22Rv1 (cell line): ENCODE results near the gene CDH24.

Experiments used
- H3K27ac ChIP-seq: fragments of 450-650 bp; 2 replicates; pipeline ENCODE4 v1.5.1; 2017
- CTCF ChIP-seq: fragments of 450-650 bp; IDR thresholded peaks from 2 replicates; pipeline ENCODE4 v1.5.1; 2017; ENCODE audit warnings: mild to moderate bottlenecking
- ZFX ChIP-seq: fragments of 450-650 bp; IDR thresholded peaks from 2 replicates; pipeline ENCODE4 v1.6.1; 2017; ENCODE audit warnings: antibody characterized with exemption, borderline replicate concordance

The CDH24 gene

GRCh38 chr14:23002592-23002991, 54.7 kb downstream of the CDH24 start:
- H3K27ac ChIP-seq = no peak overlapping the region
- no peak for TF ChIP-seq CTCF
- TF ChIP-seq ZFX = no peak

DNA sequence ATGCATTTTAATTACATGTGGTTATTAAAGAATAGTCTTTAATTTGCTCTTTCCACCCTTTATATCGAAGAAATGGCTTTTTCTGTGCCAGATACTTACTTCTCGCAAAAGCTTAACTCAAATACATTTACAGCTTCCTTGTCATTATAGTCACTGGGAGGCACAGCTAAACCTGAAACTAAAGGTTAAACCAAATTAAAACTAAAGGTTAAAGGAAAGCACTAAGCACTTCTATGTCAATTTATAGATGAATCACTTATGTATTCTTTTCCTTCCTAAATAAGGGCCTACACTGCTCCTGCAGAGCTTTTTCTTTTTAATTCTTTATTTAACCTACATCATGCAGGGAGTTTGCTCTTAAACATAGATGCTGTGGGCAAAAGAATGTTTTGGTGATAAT, 56.5 kb downstream of the CDH24 start:
- H3K27ac ChIP-seq = no peak overlapping the region
- TF ChIP-seq CTCF (no peak), ZFX (no peak)

DNA sequence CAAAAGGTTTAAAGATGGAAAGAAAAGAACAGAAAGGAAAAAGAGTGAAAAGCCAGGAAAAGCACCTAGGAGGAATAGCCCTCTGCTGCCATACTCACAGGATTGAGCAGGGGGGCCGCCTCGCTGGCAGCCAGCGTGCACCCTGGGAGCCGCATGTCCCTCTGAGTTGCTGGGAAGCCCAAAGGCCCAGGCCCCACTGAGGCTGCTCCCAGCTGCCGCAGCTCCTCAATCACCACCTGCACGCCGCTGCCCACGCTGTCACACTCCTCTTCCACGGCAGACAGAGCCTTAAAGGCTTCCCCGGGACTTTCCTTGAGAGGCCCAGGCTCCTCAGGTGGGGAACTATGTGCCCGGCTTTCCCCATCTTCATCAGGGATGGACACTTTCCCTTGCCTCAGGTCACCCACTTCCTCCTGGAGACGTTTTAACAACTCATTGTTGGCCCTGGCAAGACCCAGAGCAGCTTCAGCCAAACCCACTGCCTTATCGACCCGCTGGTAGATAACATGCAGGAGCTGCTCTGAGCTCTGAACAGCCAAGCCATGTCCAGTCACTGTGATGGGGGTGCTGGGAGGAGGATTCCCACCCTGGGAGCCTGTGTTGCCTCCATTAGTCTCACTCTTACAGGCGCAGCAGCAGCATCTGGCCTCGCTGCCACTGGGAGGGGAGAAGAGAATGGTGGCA, 58.8 kb downstream of the CDH24 start:
- H3K27ac ChIP-seq = no peak overlapping the region

GRCh38 chr14:22997676-22998323, 59.5 kb downstream of the CDH24 start:
- no peak overlapping the region for H3K27ac ChIP-seq
- TF ChIP-seq CTCF = no peak
- no peak for TF ChIP-seq ZFX

More for the DNA sequence above, 58.8 kb downstream of the CDH24 start:
- TF ChIP-seq ZFX (no peak), CTCF (no peak)
